HCT116 (cell line): ENCODE data around the gene VPS33B. TPM values are rescaled to one million over a fixed set of nuclear protein-coding genes. Genes with fewer than 3 reads are reported as not detected.

Experiments
- ATAC-seq: fragments of 200-7000 bp; cut with Tn5 transposase; 2 replicates; pipeline ENCODE4 v1.9.1; 2020; ENCODE audit warnings: mild to moderate bottlenecking, moderate library complexity
- BruUV-seq: library from RNA; stranded (reverse); fragments of 400-500 nt; replicated peaks from 2 replicates; lab custom pipeline; 2021; lab: Mats Ljungman, UMichigan
- CTCF ChIA-PET: fragments of 300-600 bp; sonication (Branson Sonifier 250); formaldehyde crosslinking; loops from one replicate; lab custom pipeline; 2021; ENCODE audit warnings: antibody characterized with exemption; lab: Charles Lee
- POLR2A ChIA-PET: fragments of 300-600, 350-600 bp; sonication (Branson Sonifier 250); formaldehyde crosslinking; loops from one replicate; lab custom pipeline; 2021; ENCODE audit warnings: antibody characterized with exemption; lab: Charles Lee
- RAD21 ChIA-PET, 2 experiments: fragments of 300-600 bp; sonication (Branson Sonifier 250); formaldehyde crosslinking; loops; one replicate each; lab custom pipeline; 2023; ENCODE audit warnings: low total read pairs in 2 of 2; ENCODE audit not compliant: uncharacterized antibody in 2 of 2, unreplicated experiment in 2 of 2, low non-redundant PET in 1 of 2; lab: Charles Lee
- DNase-seq: peaks from one replicate; pipeline ENCODE4 v3.0.0-alpha.2; 2010; ENCODE audit warnings: low read depth, low spot score
- H2AFZ ChIP-seq: fragments of 200-600 bp; shearing (Covaris generic), sonication (generic); 2 replicates; pipeline ENCODE4 v1.6.1; 2017; ENCODE audit warnings: low read depth, mixed run types, mixed read lengths, antibody characterized with exemption, low read length; ENCODE audit not compliant: poor library complexity, severe bottlenecking
- H3K27ac ChIP-seq: 2 replicates; pipeline ENCODE4 v1.5.1; 2012; ENCODE audit warnings: low read depth, low read length
- H3K27me3 ChIP-seq: fragments of 200-600 bp; sonication (generic); 2 replicates; pipeline ENCODE4 v1.6.1; 2016; ENCODE audit warnings: mixed run types, low read length, mixed read lengths; ENCODE audit not compliant: insufficient read depth
- H3K36me3 ChIP-seq, 2 experiments: fragments of 200-500 bp in 1 of 2; fragments of 200-600 bp in 1 of 2; sonication (Bioruptor generic) in 1 of 2; sonication (generic) in 1 of 2; 2 replicates each; pipeline versions ENCODE4 v1.5.1 to v1.6.1; 2014 to 2016; ENCODE audit warnings: low read length in 2 of 2, inconsistent platforms in 1 of 2, mixed read lengths in 1 of 2, mixed run types in 1 of 2; ENCODE audit not compliant: insufficient read depth in 2 of 2, control insufficient read depth in 1 of 2
- H3K4me1 ChIP-seq, 2 experiments: fragments of 200-600 bp in 1 of 2; sonication (generic) in 1 of 2; 2 replicates each; pipeline versions ENCODE4 v1.5.1 to v1.6.1; 2012 to 2017; ENCODE audit warnings: low read length in 2 of 2, inconsistent platforms in 1 of 2, mild to moderate bottlenecking in 1 of 2, mixed read lengths in 1 of 2, mixed run types in 1 of 2, moderate library complexity in 1 of 2; ENCODE audit not compliant: insufficient read depth in 2 of 2, control insufficient read depth in 1 of 2
- H3K4me2 ChIP-seq: fragments of 200-600 bp; sonication (generic); 2 replicates; pipeline ENCODE4 v1.6.1; 2017; ENCODE audit warnings: mixed run types, low read length, mixed read lengths
- H3K4me3 ChIP-seq, 2 experiments: fragments of 200-600 bp in 1 of 2; sonication (generic) in 1 of 2; replicated peaks in 1 of 2; 2 replicates each; pipeline ENCODE4 v1.5.1; 2011 to 2016; ENCODE audit warnings: low read length in 2 of 2, control low read depth in 1 of 2, low read depth in 1 of 2, mild to moderate bottlenecking in 1 of 2, mixed read lengths in 1 of 2, mixed run types in 1 of 2
- H3K79me2 ChIP-seq: fragments of 200-600 bp; sonication (generic); 2 replicates; pipeline ENCODE4 v1.6.1; 2017; ENCODE audit warnings: mild to moderate bottlenecking, mixed run types, low read length, moderate library complexity, mixed read lengths; ENCODE audit not compliant: insufficient read depth
- H3K9ac ChIP-seq: fragments of 200-600 bp; sonication (generic); 2 replicates; pipeline ENCODE4 v1.6.1; 2016; ENCODE audit warnings: low read length, mixed read lengths
- H3K9me2 ChIP-seq: fragments of 200-600 bp; sonication (generic), shearing (Covaris generic); 2 replicates; pipeline ENCODE4 v1.6.1; 2017; ENCODE audit warnings: mixed run types, mild to moderate bottlenecking, moderate library complexity; ENCODE audit not compliant: insufficient read depth
- H3K9me3 ChIP-seq, 2 experiments: fragments of 200-500 bp in 1 of 2; fragments of 200-600 bp in 1 of 2; sonication (Bioruptor generic) in 1 of 2; sonication (generic) in 1 of 2; 2 replicates each; pipeline ENCODE4 v1.6.1; 2014 to 2017; ENCODE audit warnings: low read length in 2 of 2, mixed read lengths in 2 of 2, inconsistent platforms in 1 of 2, low read depth in 1 of 2, mild to moderate bottlenecking in 1 of 2, mixed run types in 1 of 2, moderate library complexity in 1 of 2; ENCODE audit not compliant: control insufficient read depth in 1 of 2, insufficient read depth in 1 of 2
- H4K20me1 ChIP-seq: fragments of 200-600 bp; sonication (generic), shearing (Covaris generic); 2 replicates; pipeline ENCODE4 v1.6.1; 2017; ENCODE audit warnings: mixed run types, mild to moderate bottlenecking, moderate library complexity; ENCODE audit not compliant: insufficient read depth
- EZH2phosphoT487 ChIP-seq: fragments of 200-600 bp; IDR thresholded peaks from 2 replicates; pipeline ENCODE4 v1.6.1; 2018; ENCODE audit warnings: antibody characterized with exemption, borderline replicate concordance
- POLR2AphosphoS5 ChIP-seq: IDR thresholded peaks from 2 replicates; pipeline ENCODE4 v1.6.1; 2011; ENCODE audit warnings: mild to moderate bottlenecking, low read depth, low read length, moderate library complexity
- ZFX ChIP-seq: fragments of 450-650 bp; IDR thresholded peaks from 2 replicates; pipeline ENCODE4 v1.6.1; 2017
- intact Hi-C: fragments of 100-400 bp; cut with micrococcal nuclease; formaldehyde crosslinking; loops from 2 replicates; pipeline ENCODE4 v1.10.0; 2022
- total RNA-seq: library from RNA; stranded (reverse); gene quantifications from one replicate; pipeline ENCODE4 v1.2.1, GENCODE V29; 2021; ENCODE audit not compliant: unreplicated experiment
- TF ChIP-seq, protein P1 (sequence below): IDR thresholded peaks from 2 replicates; pipeline ENCODE4 v1.6.1; 2011; ENCODE audit warnings: mild to moderate bottlenecking, low read length, moderate library complexity; ENCODE audit not compliant: insufficient replicate concordance; ENCODE audit errors: extremely low read depth

Gene VPS33B
- total RNA-seq, 1 experiment from 2014 or later = 23.1 TPM

GRCh38 chr15:90959894-90960293 lies 62.5 kb downstream of the VPS33B start (continued):
- TF ChIP-seq, protein P1, sequence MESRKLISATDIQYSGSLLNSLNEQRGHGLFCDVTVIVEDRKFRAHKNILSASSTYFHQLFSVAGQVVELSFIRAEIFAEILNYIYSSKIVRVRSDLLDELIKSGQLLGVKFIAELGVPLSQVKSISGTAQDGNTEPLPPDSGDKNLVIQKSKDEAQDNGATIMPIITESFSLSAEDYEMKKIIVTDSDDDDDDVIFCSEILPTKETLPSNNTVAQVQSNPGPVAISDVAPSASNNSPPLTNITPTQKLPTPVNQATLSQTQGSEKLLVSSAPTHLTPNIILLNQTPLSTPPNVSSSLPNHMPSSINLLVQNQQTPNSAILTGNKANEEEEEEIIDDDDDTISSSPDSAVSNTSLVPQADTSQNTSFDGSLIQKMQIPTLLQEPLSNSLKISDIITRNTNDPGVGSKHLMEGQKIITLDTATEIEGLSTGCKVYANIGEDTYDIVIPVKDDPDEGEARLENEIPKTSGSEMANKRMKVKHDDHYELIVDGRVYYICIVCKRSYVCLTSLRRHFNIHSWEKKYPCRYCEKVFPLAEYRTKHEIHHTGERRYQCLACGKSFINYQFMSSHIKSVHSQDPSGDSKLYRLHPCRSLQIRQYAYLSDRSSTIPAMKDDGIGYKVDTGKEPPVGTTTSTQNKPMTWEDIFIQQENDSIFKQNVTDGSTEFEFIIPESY = no peak

DNA sequence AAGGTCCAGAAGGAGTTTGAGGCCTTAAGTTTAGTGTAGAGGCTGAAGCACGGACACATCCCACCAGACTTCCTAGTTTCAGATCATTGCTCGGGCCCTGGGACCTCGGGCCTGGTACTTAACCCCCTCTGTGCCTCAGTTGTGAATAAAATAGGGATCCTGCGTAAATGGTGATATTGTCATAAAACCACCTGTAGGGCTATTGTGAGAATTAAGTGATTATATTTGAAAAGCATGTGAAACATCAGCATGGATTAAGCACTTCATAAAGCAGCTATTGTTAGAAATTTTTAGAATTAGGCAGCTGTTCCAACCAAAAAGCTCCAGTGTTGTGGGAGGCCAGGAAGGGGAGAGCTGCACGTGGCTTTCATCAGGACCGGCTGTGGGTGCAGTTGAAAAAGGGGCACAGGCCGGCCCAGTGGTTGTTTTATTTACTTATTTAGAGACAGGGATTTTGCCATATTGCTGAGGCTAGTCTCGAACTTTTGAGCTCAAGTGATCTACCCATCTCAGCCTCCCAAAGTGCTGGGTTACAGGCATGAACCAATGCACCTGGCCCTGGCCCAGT lies 63.3 kb downstream of the VPS33B start:
- H3K36me3 ChIP-seq = peaks cover 19 to 23% of the 10 kb centered on the region in 2 experiments; a peak in 3 of 4 replicates
- H3K27ac ChIP-seq = no peak overlapping the region
- ChIA-PET POLR2A (interaction anchor here (0.7 to 1.1 kb wide), 2 partner anchors 13 to 301 kb away, joined by 3 read pairs; no protein-coding TSS in a partner anchor), CTCF (interaction anchor here (2.6 kb wide), 1 partner anchor 24 kb away, joined by 8 read pairs; the partner anchor contains the start of gene UNC45A), RAD21 (no interaction called here)
- H3K79me2 ChIP-seq = peaks cover 40% of the 10 kb centered on the region
- no peak overlapping the region for H3K4me3 ChIP-seq
- no peaks in the 10 kb centered on the region for H4K20me1 ChIP-seq
- no peak for TF ChIP-seq EZH2phosphoT487
- TF ChIP-seq ZFX = no peak
- H3K9ac ChIP-seq = no peak overlapping the region
- H3K4me2 ChIP-seq = no peak overlapping the region
- BruUV-seq = no TSS peak
- no peaks in the 10 kb centered on the region for H3K27me3 ChIP-seq
- H3K9me3 ChIP-seq = no peaks in the 10 kb centered on the region
- no peak overlapping the region for H2AFZ ChIP-seq
- intact Hi-C loops = no loop called here
- no peaks in the 10 kb centered on the region for H3K9me2 ChIP-seq
- peaks cover 11 to 19% of the 10 kb centered on the region in 2 experiments for H3K4me1 ChIP-seq
- ATAC-seq = no peak
- no peak for DNase-seq

DNA sequence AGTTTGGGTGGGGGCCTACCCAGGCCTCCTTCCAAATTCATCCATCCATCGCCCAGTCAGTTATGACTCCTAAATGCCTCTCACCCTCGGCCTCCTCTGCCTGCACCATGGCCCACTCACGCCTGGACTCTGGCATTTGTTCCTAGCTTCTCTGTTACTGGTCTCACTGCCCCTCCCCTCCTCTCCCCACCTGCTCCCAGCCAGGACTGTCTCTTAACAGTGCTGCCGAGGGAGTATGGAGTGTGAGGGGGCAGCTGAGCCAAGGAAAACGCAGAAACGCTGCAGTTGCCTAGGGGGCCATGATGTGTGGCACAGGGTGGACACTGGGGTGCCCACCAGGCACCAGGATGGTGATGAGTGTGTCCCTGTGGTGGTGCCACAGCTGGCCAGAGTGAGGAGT lies 64.6 kb downstream of the VPS33B start:
- RAD21 ChIA-PET = no interaction called here
- CTCF ChIA-PET = interaction anchor here (1.1 to 2.6 kb wide), 2 partner anchors 23 to 25 kb away, joined by 6 to 8 read pairs; partner anchors contain the start of genes HDDC3 and UNC45A
- POLR2A ChIA-PET = no interaction called here
- BruUV-seq = no TSS peak
- no peak overlapping the region for H3K9ac ChIP-seq
- no peak overlapping the region for H2AFZ ChIP-seq
- no peaks in the 10 kb centered on the region for H4K20me1 ChIP-seq
- peaks cover 27% of the 10 kb centered on the region for H3K79me2 ChIP-seq
- no peak overlapping the region for H3K27ac ChIP-seq
- DNase-seq (no peak), ATAC-seq (no peak)
- no peak overlapping the region for H3K4me2 ChIP-seq
- intact Hi-C loops = no loop called here
- no peaks in the 10 kb centered on the region for H3K9me2 ChIP-seq
- peaks cover 11 to 23% of the 10 kb centered on the region in 2 experiments for H3K4me1 ChIP-seq
- no peaks in the 10 kb centered on the region for H3K27me3 ChIP-seq
- H3K36me3 ChIP-seq = peaks cover 9 to 19% of the 10 kb centered on the region in 2 experiments
- no peak overlapping the region for H3K4me3 ChIP-seq
- TF ChIP-seq POLR2AphosphoS5 (no peak), ZFX (no peak)
- H3K9me3 ChIP-seq = no peaks in the 10 kb centered on the region
